ENCODE data around the gene BEND6. TPM values are rescaled to one million over a fixed set of nuclear protein-coding genes. Genes with fewer than 3 reads are reported as not detected.

BEND6 gene
- total and polyA plus RNA-seq, 7 donors = 0.14 to 1.1 (median 0.30) TPM

DNA sequence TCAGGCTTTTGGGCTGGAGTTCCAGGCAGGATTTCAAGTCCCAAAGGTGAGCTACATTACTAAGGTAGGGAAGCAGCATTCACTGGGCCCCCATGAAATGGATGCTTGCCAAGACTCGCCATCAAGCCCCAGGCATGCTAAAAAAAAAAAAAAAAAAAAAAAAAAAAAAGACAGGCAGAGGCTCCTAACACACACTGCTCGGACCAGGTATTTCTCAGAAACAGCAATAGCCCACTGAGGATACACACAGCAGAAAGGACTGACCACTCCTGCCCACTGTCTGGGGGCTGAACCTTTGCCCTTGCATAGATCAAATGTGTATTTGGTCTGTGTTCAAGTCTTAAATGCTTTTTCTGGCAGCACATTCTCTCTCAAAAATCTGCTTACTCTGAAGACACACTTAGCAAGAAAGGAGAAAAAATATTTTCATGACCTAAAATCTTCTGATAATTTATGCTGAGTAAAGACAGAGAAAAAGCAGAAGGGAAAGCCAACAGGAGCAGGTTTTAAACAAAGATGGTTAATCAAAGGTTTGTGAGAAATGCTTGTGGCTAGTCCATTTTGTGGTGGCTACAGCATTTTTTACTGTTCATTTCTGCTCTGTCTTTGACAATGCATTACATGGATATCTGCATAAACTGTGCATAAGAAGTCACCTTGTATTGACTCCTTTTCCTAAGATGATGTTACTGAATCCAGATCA, 37.9 kb upstream of the BEND6 start:
- ATAC-seq (no peak), DNase-seq (no peak)
- Histone ChIP-seq H3K4me1 (peaks cover 6% of the 10 kb centered on the region), H3K4me3 (no peak overlapping the region), H3K27ac (no peak overlapping the region), H3K9me3 (no peaks in the 10 kb centered on the region), H3K27me3 (ENCODE audit: insufficient read depth in 3 of 3, low read length in 2 of 3) (no peaks in the 10 kb centered on the region), H3K36me3 (ENCODE audit: insufficient read depth in 1 of 2, low read depth in 1 of 2) (no peaks in the 10 kb centered on the region)
- TF ChIP-seq, protein P1, sequence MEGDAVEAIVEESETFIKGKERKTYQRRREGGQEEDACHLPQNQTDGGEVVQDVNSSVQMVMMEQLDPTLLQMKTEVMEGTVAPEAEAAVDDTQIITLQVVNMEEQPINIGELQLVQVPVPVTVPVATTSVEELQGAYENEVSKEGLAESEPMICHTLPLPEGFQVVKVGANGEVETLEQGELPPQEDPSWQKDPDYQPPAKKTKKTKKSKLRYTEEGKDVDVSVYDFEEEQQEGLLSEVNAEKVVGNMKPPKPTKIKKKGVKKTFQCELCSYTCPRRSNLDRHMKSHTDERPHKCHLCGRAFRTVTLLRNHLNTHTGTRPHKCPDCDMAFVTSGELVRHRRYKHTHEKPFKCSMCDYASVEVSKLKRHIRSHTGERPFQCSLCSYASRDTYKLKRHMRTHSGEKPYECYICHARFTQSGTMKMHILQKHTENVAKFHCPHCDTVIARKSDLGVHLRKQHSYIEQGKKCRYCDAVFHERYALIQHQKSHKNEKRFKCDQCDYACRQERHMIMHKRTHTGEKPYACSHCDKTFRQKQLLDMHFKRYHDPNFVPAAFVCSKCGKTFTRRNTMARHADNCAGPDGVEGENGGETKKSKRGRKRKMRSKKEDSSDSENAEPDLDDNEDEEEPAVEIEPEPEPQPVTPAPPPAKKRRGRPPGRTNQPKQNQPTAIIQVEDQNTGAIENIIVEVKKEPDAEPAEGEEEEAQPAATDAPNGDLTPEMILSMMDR (IDR thresholded peaks at IDR 0.05) = no peak
- intact Hi-C loops (cut with DNase I) = loop anchor here in 1 of 2 donors (5.0 kb wide), 1 partner anchor 100 kb away; no protein-coding TSS in a partner anchor
- 50 to 75% (median 64%) methylated on average over 2 of the region's 2 CpGs for WGBS, 3 donors

DNA sequence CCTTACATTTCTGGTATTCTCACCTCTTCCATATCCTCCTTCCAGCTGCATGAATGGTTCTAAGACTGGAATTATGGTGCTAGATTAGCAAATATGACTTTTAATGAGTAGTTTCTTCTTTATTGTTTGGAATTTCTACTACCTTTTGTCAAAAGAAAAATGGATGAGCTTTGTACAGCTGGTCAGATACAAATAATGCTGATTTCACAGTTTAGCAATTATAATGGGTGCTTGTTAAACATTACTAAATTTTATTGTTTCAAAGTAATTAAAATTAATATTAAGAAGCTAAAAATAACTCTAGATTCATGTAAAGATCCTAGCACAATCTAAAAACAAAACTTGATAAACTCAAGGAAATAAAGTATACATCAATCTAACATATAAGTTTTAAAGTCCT, 32.3 kb upstream of the BEND6 start:
- no peaks in the 10 kb centered on the region for H3K27me3 ChIP-seq (ENCODE audit: insufficient read depth in 3 of 3, low read length in 2 of 3)
- no peak for DNase-seq
- intact Hi-C loops (cut with DNase I) = no loop called here

DNA sequence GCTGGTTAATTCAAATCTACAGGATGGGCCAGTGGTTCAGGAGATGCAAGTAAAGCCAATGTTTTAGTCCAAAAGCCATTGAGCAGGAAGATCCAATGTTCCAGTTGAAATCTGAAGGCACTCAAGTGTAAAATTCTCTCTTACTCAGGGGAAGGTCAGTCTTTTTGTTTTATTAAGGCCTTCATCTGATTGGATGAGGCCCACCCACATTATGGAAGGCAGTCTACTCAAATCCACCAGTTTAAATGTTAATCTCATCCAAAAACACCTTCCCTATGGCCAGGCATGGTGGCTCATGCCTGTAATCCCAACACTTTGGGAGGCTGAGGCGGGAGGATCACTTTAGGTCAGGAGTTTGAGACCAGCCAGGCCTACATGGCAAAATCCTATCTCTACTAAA, 31.3 kb upstream of the BEND6 start:
- no peak for ATAC-seq
- 98 to 100% (median 100%) methylated on average over 1 of the region's 1 CpG for WGBS, 3 donors
- H3K4me3 ChIP-seq = no peak overlapping the region

More for the DNA sequence above, 32.3 kb upstream of the BEND6 start:
- H3K36me3 ChIP-seq (ENCODE audit: insufficient read depth in 1 of 2, low read depth in 1 of 2) = no peaks in the 10 kb centered on the region
- TF ChIP-seq, protein P1 (IDR thresholded peaks at IDR 0.05) = no peak
- H3K27ac ChIP-seq = no peak overlapping the region
- no peaks in the 10 kb centered on the region for H3K4me1 ChIP-seq
- ATAC-seq = no peak
- no peaks in the 10 kb centered on the region for H3K9me3 ChIP-seq
- H3K4me3 ChIP-seq = no peak overlapping the region

DNA sequence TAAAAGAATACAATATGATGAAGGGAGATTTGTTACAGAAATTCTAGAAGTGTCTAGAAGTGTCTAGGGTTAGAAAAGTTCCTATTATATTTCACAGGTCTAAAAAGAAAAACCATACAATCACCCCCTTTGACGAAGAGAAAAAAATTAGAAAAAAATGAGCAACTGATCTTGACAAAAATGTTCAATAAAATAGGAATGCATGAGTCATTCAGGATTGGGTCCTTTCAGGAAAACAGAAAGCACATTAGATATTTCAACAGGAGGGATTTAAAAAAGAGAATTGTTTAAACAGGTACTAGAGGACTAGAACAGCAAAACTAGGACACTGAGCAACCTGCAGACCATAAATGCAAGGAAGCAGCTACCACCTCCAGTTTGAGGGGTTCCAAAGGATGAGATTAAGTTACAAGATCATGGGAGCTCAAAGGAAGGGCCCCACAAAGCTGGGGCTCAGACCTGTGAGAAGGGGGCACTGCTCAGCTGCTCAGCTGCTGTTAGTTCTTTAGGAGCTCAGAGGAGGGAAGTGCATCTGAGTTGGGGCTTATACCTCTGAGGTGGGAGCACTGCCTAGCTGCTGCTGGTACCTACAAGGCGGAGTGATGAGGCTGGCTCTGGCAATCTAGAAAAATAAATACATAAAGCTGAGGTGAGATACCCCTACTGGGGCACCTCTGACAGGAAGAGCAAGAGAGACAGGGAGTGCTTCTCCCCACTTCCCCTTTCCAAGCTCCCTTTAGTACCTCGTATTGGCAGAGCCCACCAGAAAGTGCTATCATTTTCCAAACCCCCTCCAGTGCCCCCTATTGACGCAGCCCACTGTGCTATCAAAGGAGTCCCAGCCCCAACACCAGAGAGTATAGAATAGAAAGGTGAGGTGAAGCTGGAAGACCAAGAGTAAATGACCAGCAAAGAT, 27.1 kb upstream of the BEND6 start:
- intact Hi-C loops (cut with DNase I) = no loop called here
- TF ChIP-seq, protein P1 (IDR thresholded peaks at IDR 0.05) = no peak
- no peak for ATAC-seq
- Histone ChIP-seq H3K4me1 (no peaks in the 10 kb centered on the region), H3K27me3 (ENCODE audit: insufficient read depth in 3 of 3, low read length in 2 of 3) (no peaks in the 10 kb centered on the region), H3K27ac (no peak overlapping the region), H3K36me3 (ENCODE audit: insufficient read depth in 1 of 2, low read depth in 1 of 2) (no peaks in the 10 kb centered on the region), H3K9me3 (no peaks in the 10 kb centered on the region), H3K4me3 (no peak overlapping the region)
- 41 to 56% (median 50%) methylated on average over 4 of the region's 4 CpGs for WGBS, 3 donors
- DNase-seq = no peak

More for the DNA sequence above, 31.3 kb upstream of the BEND6 start:
- Histone ChIP-seq H3K27ac (no peak overlapping the region), H3K4me1 (no peaks in the 10 kb centered on the region), H3K36me3 (ENCODE audit: insufficient read depth in 1 of 2, low read depth in 1 of 2) (no peaks in the 10 kb centered on the region), H3K9me3 (no peaks in the 10 kb centered on the region), H3K27me3 (ENCODE audit: insufficient read depth in 3 of 3, low read length in 2 of 3) (no peaks in the 10 kb centered on the region)
- TF ChIP-seq, protein P1 (IDR thresholded peaks at IDR 0.05) = no peak
- intact Hi-C loops (cut with DNase I) = no loop called here
- DNase-seq = no peak

All from psoas muscle (tissue), 8 donors.